Sigmoid colon (tissue), 4 donors: ENCODE measurements around the gene NEB.
"Not testable (repeated sequence)": the region's sequence is repeated elsewhere in the genome, so short reads cannot be mapped to it uniquely, and the experiment has no call there.

ENCODE experiments used
- EP300 ChIP-seq, 4 donors: sonication (generic); formaldehyde crosslinking; IDR thresholded peaks; one replicate each; pipeline ENCODE4 v1.6.1; 2017; ENCODE audit warnings: antibody characterized with exemption in 4 of 4
- POLR2A ChIP-seq, 2 donors: fragments of 450-650 bp; IDR thresholded peaks; one replicate each; pipeline ENCODE4 v1.6.1; 2016; ENCODE audit warnings: antibody characterized with exemption in 2 of 2, mild to moderate bottlenecking in 2 of 2, moderate library complexity in 2 of 2
- POLR2AphosphoS5 ChIP-seq, 4 donors: sonication (generic); formaldehyde crosslinking; IDR thresholded peaks; one replicate each; pipeline ENCODE4 v1.6.1; 2017; ENCODE audit warnings: antibody characterized with exemption in 4 of 4
- TF ChIP-seq, protein P1 (sequence below), 4 experiments: fragments of 450-650 bp in 3 of 4; fragments of 200-600 bp in 1 of 4; IDR thresholded peaks; one replicate each; pipeline ENCODE4 v1.5.1; 2016 to 2019; ENCODE audit warnings: antibody characterized with exemption in 4 of 4, mild to moderate bottlenecking in 3 of 4, moderate library complexity in 2 of 4

GRCh38 chr2:151641895-151642294, 92.4 kb downstream of the NEB start:
- TF ChIP-seq POLR2A, EP300, POLR2AphosphoS5 (IDR thresholded peaks at IDR 0.05): not testable (repeated sequence)
- TF ChIP-seq, protein P1, sequence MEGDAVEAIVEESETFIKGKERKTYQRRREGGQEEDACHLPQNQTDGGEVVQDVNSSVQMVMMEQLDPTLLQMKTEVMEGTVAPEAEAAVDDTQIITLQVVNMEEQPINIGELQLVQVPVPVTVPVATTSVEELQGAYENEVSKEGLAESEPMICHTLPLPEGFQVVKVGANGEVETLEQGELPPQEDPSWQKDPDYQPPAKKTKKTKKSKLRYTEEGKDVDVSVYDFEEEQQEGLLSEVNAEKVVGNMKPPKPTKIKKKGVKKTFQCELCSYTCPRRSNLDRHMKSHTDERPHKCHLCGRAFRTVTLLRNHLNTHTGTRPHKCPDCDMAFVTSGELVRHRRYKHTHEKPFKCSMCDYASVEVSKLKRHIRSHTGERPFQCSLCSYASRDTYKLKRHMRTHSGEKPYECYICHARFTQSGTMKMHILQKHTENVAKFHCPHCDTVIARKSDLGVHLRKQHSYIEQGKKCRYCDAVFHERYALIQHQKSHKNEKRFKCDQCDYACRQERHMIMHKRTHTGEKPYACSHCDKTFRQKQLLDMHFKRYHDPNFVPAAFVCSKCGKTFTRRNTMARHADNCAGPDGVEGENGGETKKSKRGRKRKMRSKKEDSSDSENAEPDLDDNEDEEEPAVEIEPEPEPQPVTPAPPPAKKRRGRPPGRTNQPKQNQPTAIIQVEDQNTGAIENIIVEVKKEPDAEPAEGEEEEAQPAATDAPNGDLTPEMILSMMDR (IDR thresholded peaks at IDR 0.05), result not testable (repeated sequence)
